Loucy (cell line): ENCODE data around the gene EFHD1.

Experiments
- H2AFZ ChIP-seq: fragments of 200-600 bp; sonication (generic); 2 replicates; pipeline ENCODE4 v1.6.0; 2016; ENCODE audit warnings: antibody characterized with exemption, mild to moderate bottlenecking, low read length, moderate library complexity
- H3F3A ChIP-seq: fragments of 200-600 bp; 2 replicates; pipeline ENCODE4 v1.6.0; 2016; ENCODE audit warnings: antibody characterized with exemption, low read depth, mild to moderate bottlenecking
- H3K27me3 ChIP-seq: fragments of 200-600 bp; sonication (generic); 2 replicates; pipeline ENCODE4 v1.6.1; 2014; ENCODE audit warnings: low read length, mild to moderate bottlenecking; ENCODE audit not compliant: insufficient read depth, poor library complexity, severe bottlenecking
- H3K36me3 ChIP-seq: fragments of 200-600 bp; sonication (generic); 2 replicates; pipeline ENCODE4 v1.6.1; 2016; ENCODE audit warnings: low read length; ENCODE audit not compliant: insufficient read depth
- H3K4me1 ChIP-seq: fragments of 200-600 bp; sonication (generic); 2 replicates; pipeline ENCODE4 v1.5.1; 2014; ENCODE audit warnings: low read length, mild to moderate bottlenecking; ENCODE audit not compliant: insufficient read depth, poor library complexity, severe bottlenecking
- H3K4me2 ChIP-seq: fragments of 200-600 bp; sonication (generic); 2 replicates; pipeline ENCODE4 v1.6.0; 2014; ENCODE audit warnings: antibody characterized with exemption, low read length, low read depth, mild to moderate bottlenecking; ENCODE audit not compliant: poor library complexity, severe bottlenecking
- H3K4me3 ChIP-seq: fragments of 200-600 bp; sonication (generic); 2 replicates; pipeline ENCODE4 v1.5.1; 2014; ENCODE audit warnings: low read length, mild to moderate bottlenecking, mixed read lengths; ENCODE audit not compliant: poor library complexity, severe bottlenecking
- H3K79me2 ChIP-seq: fragments of 200-600 bp; sonication (generic); 2 replicates; pipeline ENCODE4 v1.6.1; 2014; ENCODE audit warnings: low read length; ENCODE audit not compliant: insufficient read depth
- H3K9ac ChIP-seq: fragments of 200-600 bp; sonication (generic); 2 replicates; pipeline ENCODE4 v1.6.0; 2014; ENCODE audit warnings: mild to moderate bottlenecking, low read depth, low read length, moderate library complexity; ENCODE audit not compliant: poor library complexity, severe bottlenecking
- H3K9me2 ChIP-seq: fragments of 200-600 bp; sonication (generic); replicated peaks from 2 replicates; pipeline ENCODE4 v1.6.1; 2016; ENCODE audit warnings: low read depth, low read length, mixed read lengths
- H3K9me3 ChIP-seq: fragments of 200-600 bp; sonication (generic); 2 replicates; pipeline ENCODE4 v1.6.1; 2014; ENCODE audit warnings: mild to moderate bottlenecking, antibody characterized with exemption, low read length, low read depth; ENCODE audit not compliant: insufficient read depth
- H4K20me1 ChIP-seq: fragments of 200-600 bp; sonication (generic); 2 replicates; pipeline ENCODE4 v1.6.0; 2014; ENCODE audit warnings: antibody characterized with exemption, low read length, mild to moderate bottlenecking; ENCODE audit not compliant: insufficient read depth, poor library complexity, severe bottlenecking
- CTCF ChIP-seq: fragments of 200-600 bp; sonication (generic); conservative IDR thresholded peaks from 2 replicates; pipeline ENCODE4 v1.5.1; 2014; ENCODE audit warnings: mild to moderate bottlenecking, antibody characterized with exemption, low read length
- EZH2phosphoT487 ChIP-seq: fragments of 200-600 bp; IDR thresholded peaks from 2 replicates; pipeline ENCODE4 v1.6.1; 2018; ENCODE audit warnings: antibody characterized with exemption, mild to moderate bottlenecking, moderate library complexity, borderline replicate concordance

The EFHD1 gene

GRCh38 chr2:232592772-232593395 is 40.5 kb upstream of the EFHD1 start:
- Histone ChIP-seq H3K4me2 (no peak overlapping the region), H3F3A (no peaks in the 10 kb centered on the region), H3K9ac (no peak overlapping the region), H3K79me2 (no peaks in the 10 kb centered on the region), H3K4me1 (peaks cover 5% of the 10 kb centered on the region), H3K4me3 (no peak overlapping the region), H3K27me3 (no peaks in the 10 kb centered on the region), H4K20me1 (no peaks in the 10 kb centered on the region), H3K9me2 (no peaks in the 10 kb centered on the region), H3K9me3 (no peaks in the 10 kb centered on the region), H3K36me3 (no peaks in the 10 kb centered on the region), H2AFZ (no peak overlapping the region)
- TF ChIP-seq CTCF (no peak), EZH2phosphoT487 (no peak)

DNA sequence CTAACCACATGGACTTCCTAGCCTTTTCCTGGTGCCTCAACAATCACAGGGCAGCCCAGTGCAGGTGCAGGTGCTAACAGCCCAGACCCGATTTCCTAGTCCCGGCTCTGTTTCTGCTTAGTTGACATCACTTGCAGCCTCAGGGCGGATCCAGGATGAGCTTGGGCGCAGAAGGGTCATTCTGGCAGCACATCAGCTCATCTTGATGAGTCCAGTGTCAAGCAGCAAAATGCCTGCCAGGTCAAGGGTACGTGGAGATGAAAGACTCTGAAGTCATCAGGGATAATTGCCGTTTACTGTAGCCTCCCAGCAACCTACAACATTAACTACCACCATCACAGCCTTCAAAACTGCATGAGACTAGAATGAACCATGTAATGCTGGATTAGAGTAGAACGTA is 39.4 kb upstream of the EFHD1 start:
- Histone ChIP-seq H3F3A (no peaks in the 10 kb centered on the region), H3K36me3 (no peaks in the 10 kb centered on the region), H3K9me2 (no peaks in the 10 kb centered on the region), H3K79me2 (no peaks in the 10 kb centered on the region), H4K20me1 (no peaks in the 10 kb centered on the region), H3K4me3 (no peak overlapping the region), H3K4me1 (peaks cover 5% of the 10 kb centered on the region), H3K4me2 (no peak overlapping the region), H3K27me3 (no peaks in the 10 kb centered on the region), H2AFZ (no peak overlapping the region), H3K9ac (no peak overlapping the region), H3K9me3 (no peaks in the 10 kb centered on the region)
- TF ChIP-seq EZH2phosphoT487 (no peak), CTCF (no peak)

DNA sequence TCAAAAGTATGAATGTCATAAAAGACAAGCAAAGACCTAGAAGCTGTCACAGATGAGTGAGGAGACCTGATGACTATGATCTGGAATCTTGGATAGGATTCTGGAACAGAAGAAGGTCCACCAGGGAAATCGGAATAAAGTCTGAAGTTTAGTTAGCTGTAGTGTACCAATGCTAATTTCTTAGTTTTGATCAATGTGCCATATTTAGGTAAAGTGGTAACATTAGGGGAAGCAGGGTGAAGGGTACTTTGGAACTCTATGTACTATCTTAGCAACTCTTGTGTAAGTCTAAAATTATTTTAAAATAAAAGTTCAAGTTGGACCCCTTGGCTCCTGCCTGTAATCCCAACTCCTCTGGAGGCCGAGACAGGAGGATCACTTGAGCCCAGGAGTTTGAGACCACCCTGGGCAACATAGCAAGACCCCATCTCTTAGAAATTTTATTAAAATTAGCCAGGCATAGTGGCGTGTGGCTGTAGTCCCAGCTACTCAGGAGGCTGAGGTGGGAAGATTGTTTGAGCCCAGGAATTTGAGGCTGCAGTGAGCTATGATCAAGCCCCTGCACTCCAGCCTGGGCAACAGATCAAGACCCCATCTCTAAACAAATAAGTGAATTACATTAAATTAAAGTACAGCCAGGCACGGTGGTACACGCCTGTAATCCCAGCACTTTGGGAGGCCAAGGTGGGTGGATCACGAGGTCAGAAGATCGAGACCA is 35.9 kb upstream of the EFHD1 start:
- no peak for TF ChIP-seq CTCF
- no peak for TF ChIP-seq EZH2phosphoT487
- H3K36me3 ChIP-seq = no peaks in the 10 kb centered on the region
- peaks cover 5% of the 10 kb centered on the region for H3K4me1 ChIP-seq
- H3K4me2 ChIP-seq = no peak overlapping the region
- no peak overlapping the region for H3K4me3 ChIP-seq
- no peaks in the 10 kb centered on the region for H4K20me1 ChIP-seq
- no peaks in the 10 kb centered on the region for H3K79me2 ChIP-seq
- no peaks in the 10 kb centered on the region for H3K27me3 ChIP-seq
- no peak overlapping the region for H3K9ac ChIP-seq
- H3K9me3 ChIP-seq = no peaks in the 10 kb centered on the region
- no peaks in the 10 kb centered on the region for H3F3A ChIP-seq
- no peak overlapping the region for H2AFZ ChIP-seq
- no peaks in the 10 kb centered on the region for H3K9me2 ChIP-seq
